SH-SY5Y (cell line): Measurements from ENCODE around the gene PCSK7.

Source experiments
- GATA2 ChIP-seq: IDR thresholded peaks from 2 replicates; pipeline ENCODE4 v1.6.1; 2011; ENCODE audit warnings: mild to moderate bottlenecking, low read depth, low read length
- GATA3 ChIP-seq: IDR thresholded peaks from 2 replicates; pipeline ENCODE4 v1.6.1; 2011; ENCODE audit warnings: low read depth, mild to moderate bottlenecking, low read length, moderate library complexity

PCSK7 gene

GRCh38 chr11:117205211-117205818 lies 26.6 kb downstream of the PCSK7 start:
- no peak for TF ChIP-seq GATA3
- no peak for TF ChIP-seq GATA2

- no peak for TF ChIP-seq GATA2
- TF ChIP-seq GATA3: no peak
Measured at GRCh38 chr11:117204283-117205080, 27.4 kb downstream of the PCSK7 start.

GRCh38 chr11:117203069-117203407 lies 28.8 kb downstream of the PCSK7 start:
- TF ChIP-seq GATA2: no peak
- TF ChIP-seq GATA3: no peak

GRCh38 chr11:117202386-117203068 lies 29.3 kb downstream of the PCSK7 start:
- no peak for TF ChIP-seq GATA3
- TF ChIP-seq GATA2: no peak

GRCh38 chr11:117201658-117202305 lies 30.1 kb downstream of the PCSK7 start:
- TF ChIP-seq GATA2: no peak
- TF ChIP-seq GATA3: no peak

- no peak for TF ChIP-seq GATA2
- no peak for TF ChIP-seq GATA3
Measured at GRCh38 chr11:117200813-117201657, 30.8 kb downstream of the PCSK7 start.

GRCh38 chr11:117199916-117200812 lies 31.7 kb downstream of the PCSK7 start:
- TF ChIP-seq GATA2: no peak
- TF ChIP-seq GATA3: no peak

GRCh38 chr11:117199053-117199915 lies 32.6 kb downstream of the PCSK7 start, which contains the start of gene TAGLN:
TAGLN (plus strand) TSS chr11:117199370; CDS start chr11:117203014, 3,644 bp downstream.
- no peak for TF ChIP-seq GATA3
- TF ChIP-seq GATA2: no peak

GRCh38 chr11:117198613-117199012 lies 33.3 kb downstream of the PCSK7 start:
- TF ChIP-seq GATA2 (no peak), GATA3 (no peak)

GRCh38 chr11:117197516-117198456 lies 34.1 kb downstream of the PCSK7 start:
- no peak for TF ChIP-seq GATA2
- no peak for TF ChIP-seq GATA3

- TF ChIP-seq GATA2 (no peak), GATA3 (no peak)
Measured at GRCh38 chr11:117197006-117197405, 34.9 kb downstream of the PCSK7 start.
